DND-41 (cell line): Measurements from ENCODE around the gene CARD14.

ENCODE experiments used
- ATAC-seq: fragments of 200-7000 bp; cut with Tn5 transposase; 3 replicates; pipeline ENCODE4 v1.9.1; 2021; ENCODE audit warnings: low read depth; ENCODE audit not compliant: insufficient read depth
- DNase-seq: peaks from one replicate; pipeline ENCODE4 v3.0.0-alpha.2; 2020
- H2AFZ ChIP-seq: 2 replicates; pipeline ENCODE4 v1.6.0; 2012; ENCODE audit warnings: low read depth, low read length
- H3K27ac ChIP-seq: 2 replicates; pipeline ENCODE4 v1.5.1; 2012; ENCODE audit warnings: low read length, inconsistent platforms
- H3K27me3 ChIP-seq: fragments of 200-600 bp; sonication (generic); 2 replicates; pipeline ENCODE4 v1.6.0; 2012; ENCODE audit warnings: low read length, mild to moderate bottlenecking, inconsistent platforms; ENCODE audit not compliant: insufficient read depth, poor library complexity
- H3K36me3 ChIP-seq: 2 replicates; pipeline ENCODE4 v1.5.1; 2012; ENCODE audit warnings: low read length, inconsistent platforms; ENCODE audit not compliant: insufficient read depth
- H3K4me1 ChIP-seq: 2 replicates; pipeline ENCODE4 v1.5.1; 2012; ENCODE audit warnings: mild to moderate bottlenecking, low read length; ENCODE audit not compliant: insufficient read depth
- H3K4me2 ChIP-seq: 2 replicates; pipeline ENCODE4 v1.6.0; 2012; ENCODE audit warnings: mild to moderate bottlenecking, moderate library complexity, low read length, inconsistent platforms; ENCODE audit not compliant: insufficient read depth
- H3K4me3 ChIP-seq, 2 experiments: fragments of 200-600 bp in 1 of 2; shearing (Covaris generic) in 1 of 2; 2 replicates each; pipeline ENCODE4 v1.5.1; 2012 to 2016; ENCODE audit warnings: inconsistent platforms in 2 of 2, low read length in 2 of 2, mild to moderate bottlenecking in 2 of 2, low read depth in 1 of 2, moderate library complexity in 1 of 2
- H3K79me2 ChIP-seq: 2 replicates; pipeline ENCODE4 v1.6.0; 2012; ENCODE audit warnings: low read length, inconsistent platforms; ENCODE audit not compliant: insufficient read depth
- H3K9ac ChIP-seq: 2 replicates; pipeline ENCODE4 v1.6.0; 2012; ENCODE audit warnings: low read depth, mild to moderate bottlenecking, inconsistent platforms, low read length, moderate library complexity
- H3K9me3 ChIP-seq: 2 replicates; pipeline ENCODE4 v1.5.1; 2012; ENCODE audit warnings: low read length, moderate library complexity, mild to moderate bottlenecking, inconsistent platforms; ENCODE audit not compliant: insufficient read depth, severe bottlenecking
- H4K20me1 ChIP-seq: 2 replicates; pipeline ENCODE4 v1.6.0; 2012; ENCODE audit warnings: low read length; ENCODE audit not compliant: insufficient read depth
- CTCF ChIP-seq: IDR thresholded peaks from 2 replicates; pipeline ENCODE4 v1.5.1; 2012; ENCODE audit warnings: borderline replicate concordance, low read length, moderate library complexity, mild to moderate bottlenecking; ENCODE audit not compliant: poor library complexity, severe bottlenecking; ENCODE audit errors: extremely low read depth
- EZH2 ChIP-seq: IDR thresholded peaks from 3 replicates; pipeline ENCODE4 v1.6.1; 2012; ENCODE audit warnings: borderline replicate concordance, low read depth, mild to moderate bottlenecking, moderate library complexity, low read length, inconsistent platforms; ENCODE audit not compliant: severe bottlenecking

CARD14 gene

GRCh38 chr17:80166446-80166845 is 3.4 kb upstream of the CARD14 start:
- H3K27ac ChIP-seq: no peak overlapping the region
- no peak for ATAC-seq

DNA sequence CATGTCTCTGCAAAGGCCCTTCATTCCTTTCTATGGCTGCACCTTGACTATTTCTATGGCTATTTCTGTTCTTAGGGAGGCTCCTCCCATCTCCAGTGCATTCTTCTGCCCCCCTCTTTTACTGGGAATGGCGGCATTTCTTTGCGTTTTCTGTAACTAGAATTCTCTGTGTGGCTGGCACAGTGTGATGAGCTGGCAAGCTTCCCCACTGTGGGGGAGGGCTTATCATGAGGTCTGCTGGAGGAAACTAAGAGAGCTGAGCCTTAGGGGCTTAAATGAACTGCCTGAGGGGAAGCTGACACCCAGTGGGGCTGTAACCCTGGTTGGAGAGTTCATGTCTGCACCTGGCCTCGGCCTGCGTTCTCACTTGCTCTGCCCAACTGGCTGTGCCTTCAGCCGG is 1.5 kb upstream of the CARD14 start:
- Histone ChIP-seq H3K4me2 (no peak overlapping the region), H3K9me3 (no peaks in the 10 kb centered on the region), H3K9ac (no peak overlapping the region), H4K20me1 (no peaks in the 10 kb centered on the region), H2AFZ (no peak overlapping the region), H3K79me2 (no peaks in the 10 kb centered on the region), H3K4me3 (no peak overlapping the region), H3K36me3 (no peaks in the 10 kb centered on the region), H3K27me3 (no peaks in the 10 kb centered on the region), H3K27ac (no peak overlapping the region), H3K4me1 (no peaks in the 10 kb centered on the region)
- DNase-seq: no peak
- ATAC-seq: no peak
- TF ChIP-seq CTCF (no peak), EZH2 (no peak)

More at GRCh38 chr17:80166446-80166845, 3.4 kb upstream of the CARD14 start:
- H2AFZ ChIP-seq: no peak overlapping the region
- H3K27me3 ChIP-seq: no peaks in the 10 kb centered on the region
- H3K4me3 ChIP-seq: no peak overlapping the region
- no peak overlapping the region for H3K9ac ChIP-seq
- no peaks in the 10 kb centered on the region for H4K20me1 ChIP-seq
- no peaks in the 10 kb centered on the region for H3K79me2 ChIP-seq
- no peak overlapping the region for H3K4me2 ChIP-seq
- no peaks in the 10 kb centered on the region for H3K36me3 ChIP-seq
- TF ChIP-seq EZH2 (no peak), CTCF (no peak)
- no peak for DNase-seq
- no peaks in the 10 kb centered on the region for H3K9me3 ChIP-seq
- H3K4me1 ChIP-seq: no peaks in the 10 kb centered on the region

DNA sequence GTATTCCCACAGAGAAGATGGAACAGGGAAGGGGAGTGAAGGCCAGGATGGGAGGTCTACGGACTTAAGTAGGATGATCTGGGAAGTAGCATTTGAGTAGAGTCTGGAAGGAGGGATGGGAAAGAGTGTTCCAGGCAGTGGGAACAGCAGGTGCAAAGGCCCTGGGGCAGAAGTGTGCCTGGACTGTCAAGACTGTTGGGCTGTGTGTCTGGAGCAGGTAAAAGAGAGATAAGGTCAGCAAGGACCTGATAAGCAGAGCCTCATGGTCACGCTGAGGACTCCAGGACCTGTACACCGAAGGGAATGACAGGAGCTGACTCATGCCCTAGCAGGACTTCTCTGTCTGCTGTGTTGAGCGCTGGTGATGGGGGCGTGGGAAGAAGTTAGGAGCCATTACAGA is 723 bp upstream of the CARD14 start:
- H3K27ac ChIP-seq: no peak overlapping the region

More for the DNA sequence above, 723 bp upstream of the CARD14 start:
- Histone ChIP-seq H4K20me1 (no peaks in the 10 kb centered on the region), H3K27me3 (no peaks in the 10 kb centered on the region), H3K4me3 (no peak overlapping the region), H3K9me3 (no peaks in the 10 kb centered on the region), H3K4me1 (no peaks in the 10 kb centered on the region), H3K9ac (no peak overlapping the region), H2AFZ (no peak overlapping the region), H3K36me3 (no peaks in the 10 kb centered on the region), H3K4me2 (no peak overlapping the region), H3K79me2 (no peaks in the 10 kb centered on the region)
- no peak for TF ChIP-seq EZH2
- TF ChIP-seq CTCF: no peak
- no peak for ATAC-seq
- no peak for DNase-seq
